WTC11 (cell line): ENCODE results near the gene NRXN3.

ENCODE experiments used
- MAX ChIP-seq: sonication (generic); formaldehyde crosslinking; IDR thresholded peaks from 2 replicates; pipeline ENCODE4 v1.8.0; 2022; ENCODE audit warnings: mild to moderate bottlenecking, missing genetic modification reagents
- TCF7 ChIP-seq: sonication (generic); formaldehyde crosslinking; IDR thresholded peaks from 2 replicates; pipeline ENCODE4 v1.8.0; 2022; ENCODE audit warnings: mild to moderate bottlenecking, low read depth, missing genetic modification reagents, moderate library complexity
- TF ChIP-seq, protein P1 (sequence below): fragments of 200-600 bp; IDR thresholded peaks from 2 replicates; pipeline ENCODE4 v1.8.0; 2022; ENCODE audit warnings: antibody characterized with exemption

DNA sequence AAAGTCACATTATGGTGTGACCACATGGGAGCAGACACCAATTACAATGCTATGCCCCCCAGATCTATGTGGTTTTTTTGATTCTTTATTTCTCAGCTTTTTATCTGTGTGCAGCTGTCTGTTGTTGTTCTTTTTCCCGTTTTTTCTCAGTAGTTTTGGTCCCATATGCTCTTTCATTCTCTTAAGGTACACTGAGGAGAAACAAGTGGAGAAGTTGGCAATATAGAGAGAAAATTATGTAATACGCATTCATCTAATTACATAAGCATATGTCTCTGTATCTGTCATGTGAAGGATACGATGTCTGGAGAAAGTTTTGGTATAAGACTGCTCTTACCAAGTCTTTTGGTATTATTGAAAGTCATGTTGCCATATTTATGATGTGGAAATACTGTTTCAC is 819.0 kb downstream of the NRXN3 start:
- TF ChIP-seq TCF7 (CRISPR knock-in tag) (no peak), MAX (CRISPR knock-in tag) (no peak)
- TF ChIP-seq, protein P1, sequence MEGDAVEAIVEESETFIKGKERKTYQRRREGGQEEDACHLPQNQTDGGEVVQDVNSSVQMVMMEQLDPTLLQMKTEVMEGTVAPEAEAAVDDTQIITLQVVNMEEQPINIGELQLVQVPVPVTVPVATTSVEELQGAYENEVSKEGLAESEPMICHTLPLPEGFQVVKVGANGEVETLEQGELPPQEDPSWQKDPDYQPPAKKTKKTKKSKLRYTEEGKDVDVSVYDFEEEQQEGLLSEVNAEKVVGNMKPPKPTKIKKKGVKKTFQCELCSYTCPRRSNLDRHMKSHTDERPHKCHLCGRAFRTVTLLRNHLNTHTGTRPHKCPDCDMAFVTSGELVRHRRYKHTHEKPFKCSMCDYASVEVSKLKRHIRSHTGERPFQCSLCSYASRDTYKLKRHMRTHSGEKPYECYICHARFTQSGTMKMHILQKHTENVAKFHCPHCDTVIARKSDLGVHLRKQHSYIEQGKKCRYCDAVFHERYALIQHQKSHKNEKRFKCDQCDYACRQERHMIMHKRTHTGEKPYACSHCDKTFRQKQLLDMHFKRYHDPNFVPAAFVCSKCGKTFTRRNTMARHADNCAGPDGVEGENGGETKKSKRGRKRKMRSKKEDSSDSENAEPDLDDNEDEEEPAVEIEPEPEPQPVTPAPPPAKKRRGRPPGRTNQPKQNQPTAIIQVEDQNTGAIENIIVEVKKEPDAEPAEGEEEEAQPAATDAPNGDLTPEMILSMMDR: no peak
